AG04450 (cell line): Measurements from ENCODE around the gene ULBP2. TPM values are rescaled to one million over a fixed set of nuclear protein-coding genes. Genes with fewer than 3 reads are reported as not detected.

ENCODE experiments used
- CTCF ChIA-PET: fragments of 300-600, 350-600 bp; formaldehyde crosslinking; extraction: SDS; loops from one replicate; lab custom pipeline; 2022; ENCODE audit warnings: antibody characterized with exemption, inconsistent platforms; lab: Charles Lee
- POLR2A ChIA-PET: fragments of 350-600 bp; formaldehyde crosslinking; extraction: SDS; loops from one replicate; lab custom pipeline; 2021; ENCODE audit warnings: antibody characterized with exemption, inconsistent platforms; lab: Yijun Ruan, JAX
- DNase-seq: peaks from one replicate; pipeline ENCODE4 v3.0.0-alpha.2; 2011; ENCODE audit warnings: low read depth, low spot score
- H3K27ac ChIP-seq: one replicate; pipeline ENCODE4 v1.5.1; 2012; ENCODE audit warnings: low read depth, low read length, control low read depth
- H3K27me3 ChIP-seq: one replicate; pipeline ENCODE4 v1.6.0; 2012; ENCODE audit warnings: low read length; ENCODE audit not compliant: control insufficient read depth, insufficient read depth
- H3K4me3 ChIP-seq: 2 replicates; pipeline ENCODE4 v1.5.1; 2011; ENCODE audit warnings: mild to moderate bottlenecking, low read depth, low read length, control low read depth
- H3K9me3 ChIP-seq: 2 replicates; pipeline ENCODE4 v1.5.1; 2012; ENCODE audit warnings: low read length; ENCODE audit not compliant: control insufficient read depth, insufficient read depth
- CTCF ChIP-seq: IDR thresholded peaks from 2 replicates; pipeline ENCODE4 v1.5.1; 2011; ENCODE audit warnings: low read depth, low read length, control low read depth, inconsistent platforms
- polyA plus RNA-seq: library from polyadenylated mRNA; depleted of rRNA; stranded (reverse); fragments of >200 nt; gene quantifications from 2 replicates; pipeline ENCODE4 v1.2.3, GENCODE V29; 2011

Gene ULBP2
- polyA plus RNA-seq, 1 experiment = 7.9 TPM

- ChIA-PET POLR2A (no interaction called here), CTCF (no interaction called here)
- Histone ChIP-seq H3K27me3 (peaks cover 6% of the 10 kb centered on the region), H3K4me3 (no peak overlapping the region), H3K27ac (no peak overlapping the region), H3K9me3 (no peaks in the 10 kb centered on the region; the same call in 1 of the 2 replicates)
- no peak for TF ChIP-seq CTCF
- no peak for DNase-seq
Measured at GRCh38 chr6:149899926-149900619, 41.7 kb upstream of the ULBP2 start.

DNA sequence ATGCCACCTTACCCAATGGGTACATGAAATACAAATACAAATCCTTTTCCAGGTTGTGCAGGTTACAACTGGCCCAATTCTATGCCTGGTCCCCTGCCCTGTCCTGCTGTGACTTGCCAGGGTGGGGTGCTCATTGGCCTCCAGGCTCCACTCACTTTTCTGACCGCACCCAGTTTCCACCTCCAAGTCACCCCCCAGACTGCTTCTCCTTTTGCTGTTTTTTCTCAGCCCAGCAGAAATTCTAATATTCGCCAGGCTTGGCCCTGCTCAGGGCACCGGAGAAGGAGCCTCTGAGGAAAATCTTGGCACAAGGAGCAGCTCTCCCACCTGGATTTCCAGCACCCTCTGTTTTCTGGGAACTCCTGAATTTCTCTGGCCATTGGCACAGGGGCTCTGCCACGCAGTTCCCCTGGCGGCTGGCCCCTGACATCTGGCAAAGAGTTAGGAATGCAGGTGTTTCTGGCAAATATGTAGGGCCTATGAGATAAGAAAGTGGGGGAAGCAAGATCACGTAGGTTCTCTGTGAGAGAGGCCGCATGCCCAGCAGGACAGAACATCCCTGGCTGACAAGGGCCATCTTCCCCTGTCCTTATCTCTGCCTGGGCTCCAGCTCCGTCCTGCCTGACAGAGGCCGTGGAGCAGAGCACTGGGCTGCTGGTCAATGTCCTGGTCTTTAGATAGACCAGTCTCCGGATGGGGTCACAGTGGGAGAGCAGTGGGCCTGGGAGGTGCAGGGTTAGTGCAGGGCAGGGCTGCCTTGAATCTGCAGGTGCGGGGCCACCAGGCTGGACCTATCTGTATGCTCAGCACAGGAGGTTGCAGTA lies 41.0 kb upstream of the ULBP2 start:
- H3K9me3 ChIP-seq = no peaks in the 10 kb centered on the region; the same call in 1 of the 2 replicates
- peaks cover 6% of the 10 kb centered on the region for H3K27me3 ChIP-seq
- DNase-seq = no peak
- ChIA-PET CTCF (no interaction called here), POLR2A (no interaction called here)
- no peak overlapping the region for H3K4me3 ChIP-seq
- TF ChIP-seq CTCF = no peak
- no peak overlapping the region for H3K27ac ChIP-seq

DNA sequence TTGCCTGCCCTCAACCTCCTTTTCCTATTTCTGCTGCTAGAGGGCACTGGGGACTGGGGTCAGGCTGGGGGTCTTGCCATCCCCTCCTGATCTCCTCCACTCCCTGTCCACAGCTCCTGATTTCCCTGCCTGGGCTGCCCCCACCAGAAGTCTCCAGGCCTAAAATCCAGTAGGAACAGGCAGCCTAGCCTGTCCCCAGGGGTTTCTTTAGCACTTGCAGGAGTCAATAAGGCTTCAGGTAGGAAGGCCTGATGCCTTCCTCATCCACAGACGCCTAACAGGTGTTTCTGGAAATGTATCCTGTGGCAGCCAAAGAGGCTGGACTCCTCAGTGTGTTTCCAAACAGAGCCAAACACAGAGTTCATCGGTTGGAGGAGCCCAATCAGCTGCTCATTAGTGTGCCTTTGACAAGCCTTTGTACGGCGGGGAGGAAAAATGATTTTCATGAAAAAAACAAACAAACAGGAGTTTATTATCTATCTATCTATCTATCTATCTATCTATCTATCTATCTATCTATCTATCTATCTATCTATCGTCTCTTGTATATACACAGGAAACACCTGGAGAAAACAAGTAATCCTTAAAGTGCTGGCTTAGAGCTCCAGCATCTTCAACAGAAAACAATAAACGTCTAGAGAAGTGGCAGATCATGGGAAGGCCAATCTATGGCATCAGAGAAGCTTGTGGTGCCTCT lies 40.2 kb upstream of the ULBP2 start:
- peaks cover 6% of the 10 kb centered on the region for H3K27me3 ChIP-seq
- H3K9me3 ChIP-seq = no peaks in the 10 kb centered on the region; the same call in 1 of the 2 replicates
- POLR2A ChIA-PET = no interaction called here
- no peak for TF ChIP-seq CTCF
- DNase-seq = no peak
- H3K27ac ChIP-seq = no peak overlapping the region
- H3K4me3 ChIP-seq = no peak overlapping the region
- CTCF ChIA-PET = no interaction called here

DNA sequence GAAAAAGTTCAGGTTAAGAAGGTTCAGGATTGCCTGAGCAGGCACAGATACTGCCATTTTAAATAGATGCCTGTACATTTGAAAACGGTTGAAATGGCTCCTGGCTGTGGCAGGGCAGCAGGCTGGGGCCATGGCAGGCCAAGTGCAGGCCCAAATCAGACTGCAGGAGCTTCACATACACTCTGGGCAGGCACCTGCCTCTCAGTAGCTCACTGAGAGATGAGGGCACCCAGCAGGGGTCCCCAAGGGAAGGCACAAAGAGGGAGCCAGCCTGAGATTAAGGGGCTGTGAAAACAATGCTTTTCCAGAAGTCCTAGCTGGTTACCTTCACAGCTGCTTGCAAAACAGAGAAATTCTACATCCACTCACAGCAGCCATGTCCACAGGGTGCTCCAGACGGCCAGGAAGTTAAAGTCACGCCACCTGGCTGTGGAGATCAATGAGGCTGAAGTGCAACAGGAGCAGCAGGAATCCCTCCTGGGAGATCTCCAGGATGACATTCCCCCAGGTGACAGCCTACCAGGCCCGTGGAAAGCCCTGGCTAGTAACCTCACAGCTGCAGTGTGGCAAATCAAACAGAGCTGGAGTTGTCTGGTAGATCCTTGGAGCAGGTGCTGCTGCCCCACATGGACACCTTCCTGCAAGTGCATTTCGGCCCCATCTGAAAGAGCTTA lies 37.7 kb upstream of the ULBP2 start:
- Histone ChIP-seq H3K4me3 (no peak overlapping the region), H3K27ac (no peak overlapping the region), H3K27me3 (peaks cover 9% of the 10 kb centered on the region), H3K9me3 (peaks cover 8% of the 10 kb centered on the region)
- DNase-seq = no peak
- TF ChIP-seq CTCF = no peak
- ChIA-PET CTCF (no interaction called here), POLR2A (no interaction called here)
